Ovary (tissue), 3 donors: ENCODE data around the gene SPATA13.

Experiments
- CTCF ChIP-seq, 3 donors: fragments of 450-650 bp in 2 of 3; fragments of 200-600 bp in 1 of 3; IDR thresholded peaks; one replicate each; pipeline versions ENCODE4 v1.5.1 to v1.8.0; 2016 to 2022; ENCODE audit warnings: antibody characterized with exemption in 3 of 3, mild to moderate bottlenecking in 1 of 3
- EP300 ChIP-seq: sonication (generic); formaldehyde crosslinking; IDR thresholded peaks from one replicate; pipeline ENCODE4 v1.6.1; 2017; ENCODE audit warnings: antibody characterized with exemption
- POLR2A ChIP-seq: fragments of 450-650 bp; IDR thresholded peaks from one replicate; pipeline ENCODE4 v1.6.1; 2017; ENCODE audit warnings: antibody characterized with exemption, mild to moderate bottlenecking, moderate library complexity
- donor health status: DM: no; HTN: no; CAD: no.

DNA sequence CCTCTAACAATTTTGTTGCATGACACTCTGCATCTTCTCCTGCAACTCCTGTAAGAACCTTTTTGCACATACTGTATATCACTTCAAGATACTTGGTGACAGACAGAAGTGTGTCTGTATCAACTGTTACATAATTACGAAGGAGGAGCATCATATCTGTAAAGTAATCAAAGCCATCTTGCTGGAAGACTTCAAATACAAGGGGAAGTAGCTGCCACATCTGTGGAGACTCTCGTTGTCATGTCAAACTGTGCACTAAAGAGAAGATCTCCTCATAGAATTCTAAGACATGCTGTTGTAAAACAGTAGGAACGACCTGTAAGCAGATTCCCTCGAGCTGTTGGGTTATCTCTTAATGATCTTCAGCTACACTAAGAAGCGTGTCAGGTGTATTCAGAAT, 38.0 kb upstream of the SPATA13 start:
- TF ChIP-seq POLR2A (no peak), CTCF (IDR thresholded peaks at IDR 0.05) (no peak), EP300 (no peak)
